Nephron (organoid): Measurements from ENCODE around the gene ASPG.

Experiments used
- H3K27ac Mint-ChIP-seq, 3 experiments: 2 replicates each; pipeline ENCODE4 v1.8.0; 2020; ENCODE audit warnings: mixed read lengths in 3 of 3, mild to moderate bottlenecking in 2 of 3, moderate library complexity in 1 of 3
- H3K27me3 Mint-ChIP-seq: 2 replicates; pipeline ENCODE4 v1.8.0; 2021; ENCODE audit warnings: low read depth, mild to moderate bottlenecking, moderate library complexity, mixed read lengths
- H3K36me3 Mint-ChIP-seq: 2 replicates; pipeline ENCODE4 v1.8.0; 2020; ENCODE audit warnings: low read depth, mixed read lengths
- H3K4me1 Mint-ChIP-seq: 2 replicates; pipeline ENCODE4 v1.8.0; 2020; ENCODE audit warnings: mixed read lengths
- H3K4me3 Mint-ChIP-seq, 3 experiments: 2 replicates each; pipeline ENCODE4 v1.8.0; 2020; ENCODE audit warnings: mild to moderate bottlenecking in 3 of 3, mixed read lengths in 3 of 3, moderate library complexity in 2 of 3
- H3K9me3 Mint-ChIP-seq: 2 replicates; pipeline ENCODE4 v1.8.0; 2020; ENCODE audit warnings: mixed read lengths
- CTCF ChIP-seq, 3 experiments: fragments of 200-600 bp; sonication (generic); IDR thresholded peaks; one replicate each; pipeline ENCODE4 v1.5.0; 2021; ENCODE audit warnings: antibody characterized with exemption in 3 of 3; ENCODE audit not compliant: unreplicated experiment in 3 of 3

ASPG gene

GRCh38 chr14:104149617-104150135 lies 64.2 kb downstream of the ASPG start:
- Mint-ChIP-seq H3K27me3 (peaks cover 2% of the 10 kb centered on the region), H3K27ac (peak overlapping the region in 2 of 3 experiments; percentile 61 to 68), H3K4me3 (no peak overlapping the region), H3K36me3 (no peaks in the 10 kb centered on the region), H3K9me3 (no peaks in the 10 kb centered on the region), H3K4me1 (peaks cover 23% of the 10 kb centered on the region)
- TF ChIP-seq CTCF (IDR thresholded peaks at IDR 0.05; ENCODE audit: unreplicated experiment in 3 of 3): no peak

- H3K9me3 Mint-ChIP-seq: no peaks in the 10 kb centered on the region
- H3K36me3 Mint-ChIP-seq: no peaks in the 10 kb centered on the region
- peaks cover 21% of the 10 kb centered on the region for H3K4me1 Mint-ChIP-seq
- H3K4me3 Mint-ChIP-seq: no peak overlapping the region
- H3K27ac Mint-ChIP-seq: peak overlapping the region; percentile 68 to 91 (median 79)
- no peaks in the 10 kb centered on the region for H3K27me3 Mint-ChIP-seq
- peak; percentile 34 to 53 (median 41) for TF ChIP-seq CTCF (IDR thresholded peaks at IDR 0.05; ENCODE audit: unreplicated experiment in 3 of 3)
These were observed 64.9 kb downstream of the ASPG start for GRCh38 chr14:104150136-104151025.

DNA sequence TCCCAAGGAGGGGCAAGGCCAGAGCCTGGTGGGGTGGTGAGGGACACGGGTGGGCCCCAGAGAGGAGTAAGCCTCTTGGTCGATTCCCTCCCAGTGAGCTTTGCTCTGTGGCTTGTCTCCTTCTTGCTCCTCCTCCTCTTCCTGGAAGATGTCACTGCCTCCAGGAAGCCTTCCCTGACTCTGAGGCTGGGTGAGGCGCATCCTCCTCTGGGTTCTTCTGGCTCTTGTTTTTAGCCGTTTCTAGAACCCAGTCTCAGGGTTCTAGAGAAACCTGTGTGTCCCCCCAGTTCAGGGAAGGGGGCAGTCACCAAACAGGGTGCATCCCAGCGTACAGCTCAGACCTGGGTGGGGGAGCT lies 65.5 kb downstream of the ASPG start:
- Mint-ChIP-seq H3K9me3 (no peaks in the 10 kb centered on the region), H3K4me3 (peak overlapping the region in 1 of 3 experiments; percentile 38), H3K36me3 (no peaks in the 10 kb centered on the region), H3K27me3 (no peaks in the 10 kb centered on the region), H3K4me1 (peaks cover 23% of the 10 kb centered on the region), H3K27ac (peak overlapping the region in 1 of 3 experiments; percentile 48)
- no peak for TF ChIP-seq CTCF (IDR thresholded peaks at IDR 0.05; ENCODE audit: unreplicated experiment in 3 of 3)

DNA sequence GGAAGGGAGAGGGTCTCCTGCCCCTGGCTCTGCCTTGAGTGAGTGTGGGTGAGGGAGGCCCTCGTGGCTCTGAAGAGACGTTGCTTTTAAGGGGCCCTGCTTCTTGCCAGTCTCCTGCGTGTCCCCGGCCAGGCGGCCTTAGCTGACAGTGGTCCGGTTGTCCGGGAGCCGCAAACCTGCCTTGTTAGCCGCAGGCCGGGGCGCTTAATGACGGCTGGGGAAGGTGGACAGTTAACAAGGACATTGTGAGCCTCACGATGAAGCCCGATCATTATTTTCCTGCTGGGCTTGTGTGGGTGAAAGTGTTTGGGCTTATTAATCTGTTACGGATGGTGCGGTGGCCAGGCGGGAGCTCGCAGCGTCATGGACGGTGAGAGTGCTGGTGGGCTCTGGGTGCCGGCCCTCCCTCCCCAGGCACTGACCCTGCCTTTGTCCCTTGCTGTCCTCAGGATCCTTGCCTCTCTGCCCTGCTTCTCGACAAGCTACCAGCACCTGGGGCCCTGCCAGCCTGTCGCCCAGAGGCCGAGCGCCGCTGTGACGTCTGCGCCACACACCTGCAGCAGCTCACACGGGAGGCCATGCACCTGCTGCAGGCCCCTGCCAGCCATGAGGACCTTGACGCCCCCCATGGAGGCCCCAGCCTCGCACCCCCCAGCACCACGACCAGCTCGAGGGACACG lies 66.2 kb downstream of the ASPG start:
- H3K9me3 Mint-ChIP-seq: no peaks in the 10 kb centered on the region

DNA sequence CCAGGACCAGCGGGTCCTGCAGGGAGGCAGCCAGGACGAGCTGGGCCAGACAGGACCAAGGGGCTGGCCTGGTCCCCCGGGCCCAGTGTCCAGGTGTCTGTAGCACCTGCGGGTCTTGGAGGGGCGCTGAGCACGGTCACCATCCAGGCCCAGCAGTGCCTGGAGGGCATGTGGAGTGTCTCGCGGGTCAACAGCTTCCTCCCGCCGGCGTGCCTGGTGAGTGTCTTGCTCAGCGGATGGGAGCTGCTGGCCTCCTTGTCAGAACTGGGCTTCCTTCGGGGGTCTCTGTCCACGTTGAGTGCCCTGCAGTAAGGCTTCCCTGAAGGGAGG lies 66.7 kb downstream of the ASPG start:
- no peaks in the 10 kb centered on the region for H3K27me3 Mint-ChIP-seq
- no peak overlapping the region for H3K4me3 Mint-ChIP-seq
- no peak for TF ChIP-seq CTCF (IDR thresholded peaks at IDR 0.05; ENCODE audit: unreplicated experiment in 3 of 3)
- no peaks in the 10 kb centered on the region for H3K36me3 Mint-ChIP-seq
- no peak overlapping the region for H3K27ac Mint-ChIP-seq
- peaks cover 26% of the 10 kb centered on the region for H3K4me1 Mint-ChIP-seq
- H3K9me3 Mint-ChIP-seq: no peaks in the 10 kb centered on the region

More for the DNA sequence above, 66.2 kb downstream of the ASPG start:
- TF ChIP-seq CTCF (IDR thresholded peaks at IDR 0.05; ENCODE audit: unreplicated experiment in 3 of 3): no peak
- Mint-ChIP-seq H3K4me3 (peak overlapping the region in 1 of 3 experiments; percentile 6), H3K27me3 (no peaks in the 10 kb centered on the region), H3K36me3 (no peaks in the 10 kb centered on the region), H3K27ac (peak overlapping the region in 2 of 3 experiments; percentile 48 to 52), H3K4me1 (peaks cover 26% of the 10 kb centered on the region)
